D721Med (cell line): Measurements from ENCODE around the gene PLCL1.

Experiments used
- DNase-seq: peaks from one replicate; pipeline ENCODE4 v3.0.0; 2011; ENCODE audit warnings: low spot score; ENCODE audit not compliant: insufficient read length
- FAIRE-seq: peaks from 2 replicates; lab custom pipeline; 2011; peaks lifted over from hg19 to GRCh38; lab: Jason Lieb, UNC
- CTCF ChIP-seq: IDR thresholded peaks from 2 replicates; pipeline ENCODE4 v1.5.1; 2012; ENCODE audit warnings: mild to moderate bottlenecking, control low read depth; ENCODE audit not compliant: insufficient read depth; ENCODE audit errors: missing control alignments

PLCL1 gene

GRCh38 chr2:197784956-197785941 is 19.1 kb upstream of the PLCL1 start, which contains the start of gene BOLL:
Gene BOLL, minus strand, starts transcription at chr2:197785319. Its CDS starts 3,469 bp downstream, at chr2:197781850.
- TF ChIP-seq CTCF = no peak
- no peak for DNase-seq
- FAIRE-seq = no peak

- FAIRE-seq (no peak), DNase-seq (no peak)
- no peak for TF ChIP-seq CTCF
Measured at GRCh38 chr2:197786010-197786877, 18.1 kb upstream of the PLCL1 start.

- TF ChIP-seq CTCF = no peak
- FAIRE-seq (no peak), DNase-seq (no peak)
Measured at GRCh38 chr2:197793456-197793855, 10.9 kb upstream of the PLCL1 start.

GRCh38 chr2:197795277-197795676 is 9.1 kb upstream of the PLCL1 start:
- no peak for DNase-seq
- no peak for TF ChIP-seq CTCF
- no peak for FAIRE-seq

GRCh38 chr2:197798187-197798586 is 6.2 kb upstream of the PLCL1 start:
- FAIRE-seq (no peak), DNase-seq (no peak)
- TF ChIP-seq CTCF = no peak

GRCh38 chr2:197799068-197799467 is 5.3 kb upstream of the PLCL1 start:
- DNase-seq (no peak), FAIRE-seq (no peak)
- TF ChIP-seq CTCF = no peak
